ENCODE results near the gene TRIM6.

GRCh38 chr11:5548440-5548839, 48.0 kb upstream of the TRIM6 start, which contains the start of gene OR52H1:
- TF ChIP-seq POLR2AphosphoS5 (IDR thresholded peaks at IDR 0.05; ENCODE audit: low read depth, low read length), result no peak
- TF ChIP-seq CTCF (IDR thresholded peaks at IDR 0.05), result no peak
- no peak for TF ChIP-seq SIN3A (IDR thresholded peaks at IDR 0.05; ENCODE audit: borderline replicate concordance, insufficient read depth, low read depth, low read length)
